ENCODE measurements around the gene ADIRF.

GRCh38 chr10:86988520-86988919, 20.2 kb downstream of the ADIRF start:
- TF ChIP-seq CTCF (IDR thresholded peaks at IDR 0.05) (no peak), EZH2phosphoT487 (IDR thresholded peaks at IDR 0.05) (no peak)
